ENCODE results near the gene ZCCHC8. TPM values are rescaled to one million over a fixed set of nuclear protein-coding genes. Genes with fewer than 3 reads are reported as not detected.
A peak's percentile ranks its signal among the peaks of the same experiment; 100 is the strongest.

ZCCHC8 gene
- total and polyA plus RNA-seq, 2 of the 8 experiments (the other 6 are each of a cell fraction or from before 2014, with no cell fraction given), result 13.8 to 28.9 TPM

DNA sequence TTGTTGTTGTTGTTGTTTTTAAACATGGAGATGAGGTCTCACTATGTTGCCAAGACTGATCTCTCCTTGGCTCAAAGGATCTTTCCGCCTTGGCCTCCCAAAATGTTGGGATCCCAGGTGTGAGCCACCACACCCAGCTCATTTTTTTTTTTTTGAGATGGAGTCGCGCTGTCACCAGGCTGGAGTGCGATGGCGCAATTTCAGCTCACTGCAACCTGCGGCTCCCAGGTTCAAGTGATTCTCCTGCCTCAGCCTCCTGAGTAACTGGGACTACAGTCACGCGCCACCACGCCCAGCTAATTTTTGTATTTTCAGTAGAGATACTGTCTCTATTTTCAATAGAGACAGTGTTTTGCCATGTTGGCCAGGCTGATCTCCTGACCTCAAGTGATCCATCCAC is 73.3 kb downstream of the ZCCHC8 start:
- Histone ChIP-seq H3K4me3 (ENCODE audit: extremely low read depth in 1 of 4, insufficient read depth in 2 of 4, low read depth in 3 of 4, low read length in 4 of 4) (no peak overlapping the region), H3K56ac (replicated peaks; ENCODE audit: insufficient read length, low read depth, low read length) (no peak overlapping the region), H4K91ac (replicated peaks; ENCODE audit: insufficient read length, low read length) (no peak overlapping the region), H3K36me3 (ENCODE audit: control insufficient read depth in 2 of 4, insufficient read depth in 4 of 4, low read length in 3 of 4) (no peaks in the 10 kb centered on the region), H4K5ac (ENCODE audit: insufficient read length, low read depth, low read length) (no peak overlapping the region), H2BK120ac (replicated peaks; ENCODE audit: low read depth, low read length) (no peak overlapping the region), H3K4me2 (ENCODE audit: insufficient read depth in 1 of 2, low read depth in 2 of 2, low read length in 2 of 2) (no peak overlapping the region), H3K79me1 (ENCODE audit: low read depth, low read length) (no peaks in the 10 kb centered on the region), H3K79me2 (ENCODE audit: control insufficient read depth in 1 of 2, insufficient read depth in 2 of 2, low read length in 2 of 2) (no peaks in the 10 kb centered on the region), H3K4ac (replicated peaks; ENCODE audit: insufficient read length, low read depth, low read length) (no peak overlapping the region), H3K27me3 (replicated peaks in 1 of 4; ENCODE audit: control insufficient read depth in 3 of 4, extremely low read depth in 1 of 4, insufficient read depth in 3 of 4, low read length in 3 of 4) (no peaks in the 10 kb centered on the region), H3K4me1 (replicated peaks in 1 of 4; ENCODE audit: control insufficient read depth in 3 of 4, insufficient read depth in 4 of 4, low read length in 3 of 4) (peaks cover 0 to 6% (median 2%) of the 10 kb centered on the region in 4 experiments; a peak in 2 of 7 replicates), H2AK5ac (ENCODE audit: low read depth, low read length) (no peak overlapping the region), H4K20me1 (replicated peaks in 1 of 2; ENCODE audit: control insufficient read depth in 1 of 2, insufficient read depth in 2 of 2, low read length in 2 of 2) (no peaks in the 10 kb centered on the region), H3K9me3 (ENCODE audit: insufficient read depth in 2 of 2, low read depth in 1 of 2, low read length in 1 of 2) (no peaks in the 10 kb centered on the region), H3K23ac (ENCODE audit: insufficient read length) (no peak overlapping the region), H2AFZ (ENCODE audit: low read length) (no peak overlapping the region), H2BK12ac (ENCODE audit: low read depth, low read length) (no peak overlapping the region), H3K14ac (ENCODE audit: insufficient read length) (no peak overlapping the region), H2BK15ac (ENCODE audit: low read length) (no peak overlapping the region), H2BK20ac (ENCODE audit: low read length) (no peak overlapping the region), H4K8ac (ENCODE audit: extremely low read depth, insufficient read depth, low read length) (no peak overlapping the region), H3K18ac (ENCODE audit: extremely low read depth, low read length) (no peak overlapping the region), H3K9ac (replicated peaks in 1 of 4; ENCODE audit: extremely low read depth in 1 of 4, low read depth in 3 of 4, low read length in 3 of 4) (no peak overlapping the region), H3K27ac (ENCODE audit: low read depth, low read length) (no peak overlapping the region), H2BK5ac (ENCODE audit: low read depth, low read length) (no peak overlapping the region), H3K23me2 (ENCODE audit: low read depth, low read length) (peaks cover 9% of the 10 kb centered on the region)
- FAIRE-seq, result no peak
- POLR2A ChIA-PET (ENCODE audit: partially characterized antibody), result interaction anchor here (0.6 to 1.2 kb wide), 4 partner anchors 9 to 166 kb away, joined by 3 read pairs; no protein-coding TSS in a partner anchor
- no peak for DNase-seq (ENCODE audit: low read depth in 1 of 2, low spot score in 2 of 2)
- CTCF ChIA-PET (ENCODE audit: partially characterized antibody), result interaction anchor here (0.6 to 2.8 kb wide), 5 partner anchors 12 to 44 kb away, joined by 3 to 14 read pairs (median 3); no protein-coding TSS in a partner anchor
- TF ChIP-seq CEBPB (IDR thresholded peaks at IDR 0.05; ENCODE audit: low read depth, low read length) (0 out of 2 replicates have a peak, but pooled peaks have one; percentile 7), KDM1A (IDR thresholded peaks at IDR 0.05; ENCODE audit: borderline replicate concordance, low read length) (no peak), ASH2L (IDR thresholded peaks at IDR 0.05; ENCODE audit: low read length) (no peak), GTF2F1 (IDR thresholded peaks at IDR 0.05; ENCODE audit: borderline replicate concordance, low read depth, low read length) (no peak), BACH1 (IDR thresholded peaks at IDR 0.05; ENCODE audit: low read length) (no peak), SIRT6 (IDR thresholded peaks at IDR 0.05; ENCODE audit: low read length) (no peak)
- 85% methylated on average over 9 of the region's 9 CpGs; no CpG with 5 or more reads in 1 of the 2 experiments for WGBS, 2 experiments (ENCODE audit: extremely low coverage in 1 of 2, insufficient coverage in 1 of 2, insufficient read length in 1 of 2, insufficient replicate concordance in 2 of 2, low coverage in 1 of 2, low lambda C conversion rate in 2 of 2, missing lambda C conversion rate in 1 of 2)

All from H1 (cell line).